Measurements from ENCODE around the gene S100A12.
A peak's percentile ranks its signal among the peaks of the same experiment; 100 is the strongest.

The S100A12 gene

GRCh38 chr1:153370146-153370545 is 5.3 kb downstream of the S100A12 start:
- DNase-seq, result no peak

DNA sequence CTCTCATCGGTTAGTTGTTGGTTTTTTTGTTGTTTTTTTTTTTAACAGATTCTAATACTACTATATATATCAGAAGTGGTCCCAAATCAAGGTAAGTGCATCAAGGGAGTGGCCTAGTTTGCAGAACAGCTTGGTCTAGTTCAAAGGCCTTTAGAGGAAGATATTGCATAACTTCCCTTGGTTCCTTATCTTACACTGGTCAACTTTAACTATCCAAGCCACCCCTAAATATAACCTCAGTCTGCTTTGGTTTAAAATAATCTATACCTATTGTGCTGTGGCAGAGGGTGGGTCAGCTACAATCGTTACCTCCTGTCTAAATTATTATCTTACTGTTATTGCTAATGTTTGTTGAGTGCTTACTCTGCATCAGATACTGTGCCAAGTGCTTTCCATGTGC is 6.9 kb downstream of the S100A12 start:
- DNase-seq, result no peak

DNA sequence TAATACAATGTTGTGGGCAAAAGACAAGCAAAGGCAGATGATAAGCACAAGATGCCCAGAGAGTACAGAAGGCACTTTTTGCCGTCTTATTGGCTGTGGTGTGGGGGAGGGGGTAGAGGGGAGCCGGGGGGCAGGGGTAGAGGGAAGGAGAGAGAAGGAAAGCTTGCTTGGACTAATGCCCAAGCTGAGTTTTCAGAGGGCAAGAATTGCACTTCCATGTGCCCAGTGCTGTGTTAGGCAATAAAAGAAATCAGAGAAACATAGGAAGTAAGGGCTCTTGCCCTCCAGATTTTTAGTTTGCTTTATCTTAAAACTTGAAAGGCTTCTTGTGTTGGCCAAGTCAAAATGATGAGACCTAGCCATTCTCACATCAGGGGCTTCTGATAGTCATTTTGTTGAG is 8.3 kb downstream of the S100A12 start:
- no peak for DNase-seq

GRCh38 chr1:153366261-153366660 is 9.2 kb downstream of the S100A12 start:
- DNase-seq, result peak in 1 of 56 donors; percentile 6

DNA sequence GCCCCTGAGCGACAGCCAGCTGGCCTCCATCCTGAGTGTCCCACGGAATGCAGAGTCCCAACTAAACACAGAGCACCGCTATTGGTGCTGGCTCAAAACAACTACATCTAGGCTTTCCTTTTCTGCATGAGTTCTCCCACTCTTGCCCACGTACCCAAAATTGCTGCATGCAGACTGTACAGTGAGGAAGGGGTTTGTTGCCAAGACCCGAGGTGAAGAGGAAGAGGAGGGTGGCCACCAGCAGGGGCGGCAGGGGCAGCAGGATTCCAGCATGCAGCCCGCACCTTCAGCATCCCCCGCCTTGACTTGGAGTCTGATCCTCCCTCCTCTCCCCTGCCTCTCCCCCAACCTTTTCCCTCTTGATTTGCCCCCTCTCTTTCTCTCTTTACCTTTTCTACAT is 9.7 kb downstream of the S100A12 start:
- no peak for DNase-seq

- no peak for DNase-seq
Observed at GRCh38 chr1:153364766-153365666, 10.4 kb downstream of the S100A12 start.

- DNase-seq, result no peak
Observed at GRCh38 chr1:153364156-153364555, 11.3 kb downstream of the S100A12 start.

- DNase-seq, result no peak
Observed at GRCh38 chr1:153363641-153364040, 11.8 kb downstream of the S100A12 start.

- DNase-seq, result no peak
Observed at GRCh38 chr1:153362187-153362775, 13.1 kb downstream of the S100A12 start.

- no peak for DNase-seq
Observed at GRCh38 chr1:153361480-153362109, 13.8 kb downstream of the S100A12 start.

GRCh38 chr1:153360592-153361479 is 14.6 kb downstream of the S100A12 start:
- DNase-seq, result no peak

- no peak for DNase-seq
Observed at GRCh38 chr1:153360190-153360589, 15.2 kb downstream of the S100A12 start.

DNA sequence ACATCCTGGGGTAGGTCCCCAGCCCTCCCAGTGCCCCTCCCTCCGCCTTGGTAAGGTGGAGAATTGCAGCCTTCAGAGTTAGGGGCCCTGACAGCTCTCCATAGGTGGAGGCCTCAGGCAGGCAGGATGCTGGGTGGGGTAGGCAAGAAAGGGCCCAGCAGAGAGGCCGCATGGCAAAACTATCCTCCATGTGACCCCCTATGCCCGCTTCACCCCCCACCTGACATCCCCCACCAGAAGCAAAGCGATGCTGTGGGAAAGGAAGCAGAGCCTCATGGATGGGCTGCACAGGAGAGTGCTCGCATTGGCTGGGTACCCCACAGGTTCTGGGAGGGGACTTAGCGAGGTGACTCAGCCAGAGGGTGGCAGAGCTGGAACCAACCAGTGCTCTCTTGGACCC is 16.2 kb downstream of the S100A12 start:
- DNase-seq, result no peak

- DNase-seq, result no peak
Observed at GRCh38 chr1:153358691-153358975, 16.8 kb downstream of the S100A12 start.

DNA sequence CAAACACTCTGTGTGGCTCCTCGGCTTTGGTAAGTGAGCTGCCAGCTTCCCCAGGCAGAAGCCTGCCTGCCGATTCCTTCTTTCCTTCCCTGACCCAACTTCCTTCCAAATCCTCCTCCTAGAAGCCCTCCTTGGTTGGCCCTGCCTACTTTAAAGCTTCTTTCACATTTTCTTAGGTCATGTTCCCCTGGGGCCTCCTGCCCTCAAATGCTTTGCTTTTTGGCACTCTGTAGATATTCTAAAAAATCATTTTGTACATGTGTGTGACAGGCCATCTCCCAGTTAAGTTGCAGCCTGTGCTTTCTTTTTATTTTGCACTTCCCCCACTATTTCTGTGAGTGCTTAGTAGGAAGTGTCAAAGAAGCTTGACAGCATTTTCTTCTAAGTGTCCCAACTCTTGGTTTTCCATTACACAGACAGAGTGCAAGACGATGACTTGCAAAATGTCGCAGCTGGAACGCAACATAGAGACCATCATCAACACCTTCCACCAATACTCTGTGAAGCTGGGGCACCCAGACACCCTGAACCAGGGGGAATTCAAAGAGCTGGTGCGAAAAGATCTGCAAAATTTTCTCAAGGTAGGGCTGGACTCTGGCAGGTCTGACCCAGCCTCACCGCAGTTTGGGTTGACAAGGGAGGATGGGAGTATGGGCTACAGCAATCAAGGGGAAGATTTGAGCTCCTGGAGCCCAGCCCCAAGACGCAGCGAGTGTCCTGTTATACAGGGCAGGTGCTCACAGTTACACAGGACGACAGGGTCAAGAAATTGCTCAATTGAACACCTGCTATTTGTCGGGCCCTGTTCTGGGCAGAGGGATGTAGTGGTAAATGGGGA is 17.3 kb downstream of the S100A12 start, which contains the start of gene S100A9:
Gene S100A9, plus strand, starts transcription at position 2 of the 838 bp plus-strand sequence. Its CDS starts 430 bp downstream, at position 432.
- DNase-seq, result no peak

GRCh38 chr1:153357076-153357852 is 18.2 kb downstream of the S100A12 start:
- DNase-seq, result peak in 4 of 56 donors; percentile 5 to 14 (median 8)

- DNase-seq, result no peak
Observed at GRCh38 chr1:153356392-153357075, 18.9 kb downstream of the S100A12 start.

DNA sequence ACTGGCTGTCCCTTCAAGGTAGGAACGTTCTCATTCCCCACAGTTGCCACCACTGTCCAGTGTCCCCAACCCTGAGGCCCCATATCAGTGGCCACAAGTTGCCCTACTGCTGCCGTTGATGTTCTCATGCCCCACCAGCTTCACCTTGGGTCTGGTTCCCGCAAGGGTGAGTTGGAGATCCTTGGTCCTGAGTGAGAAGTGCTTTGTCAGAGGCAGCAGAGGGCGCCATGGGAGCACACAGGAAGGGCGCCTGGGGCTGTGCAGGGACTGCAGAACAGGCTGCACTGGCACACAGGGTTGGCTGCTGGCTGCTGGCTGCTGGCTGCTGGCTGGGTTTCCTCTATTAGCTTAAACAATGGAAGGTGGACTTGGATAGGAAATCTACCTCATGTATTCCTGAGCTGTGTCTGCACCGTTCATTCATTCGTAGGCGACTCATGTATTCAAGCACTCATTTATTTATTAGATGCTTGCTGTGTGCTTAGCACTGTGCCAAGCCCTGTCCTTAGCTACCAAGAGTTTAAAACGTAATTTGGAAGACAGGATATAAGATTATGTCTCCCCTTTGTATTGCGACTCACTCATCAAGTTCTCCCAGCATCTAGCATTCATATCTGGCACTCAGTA is 19.9 kb downstream of the S100A12 start:
- DNase-seq, result peak in 3 of 56 donors; percentile 2 to 6 (median 6)

Measured in amygdala (tissue), 56 donors.